NOMO-1 treated with dmso at 0.1 percent for 144 hours (cell line): ENCODE measurements around the gene MGAT2.
"Not testable (repeated sequence)": the region's sequence is repeated elsewhere in the genome, so short reads cannot be mapped to it uniquely, and the experiment has no call there.

Experiments used
- DNase-seq: peaks from one replicate; lab custom pipeline; 2025; ENCODE audit not compliant: unreplicated experiment; lab: John Stamatoyannopoulos, UW

The MGAT2 gene

DNA sequence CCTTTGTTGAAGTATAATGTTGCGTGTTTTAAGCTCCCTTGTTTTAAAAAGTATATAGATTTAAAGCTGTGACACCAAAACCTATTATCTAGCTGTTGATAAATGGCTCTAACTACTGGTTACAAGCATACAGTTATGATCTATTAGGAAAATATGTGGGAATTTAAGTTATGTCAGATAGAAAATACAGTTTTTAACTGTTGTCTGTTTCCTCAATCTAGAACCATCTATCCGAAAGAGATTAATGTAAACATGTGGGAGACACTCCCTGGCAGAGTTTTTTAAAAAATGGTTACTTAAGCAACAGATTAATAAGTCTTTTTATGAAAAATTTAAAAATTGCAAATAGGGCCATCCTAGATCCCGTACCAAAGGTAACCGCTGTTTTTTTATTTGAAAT lies 8.3 kb upstream of the MGAT2 start:
- DNase-seq, result no peak

- no peak for DNase-seq
These were observed 7.9 kb upstream of the MGAT2 start for GRCh38 chr14:49612671-49613070.

- no peak for DNase-seq
These were observed 6.4 kb upstream of the MGAT2 start for GRCh38 chr14:49614196-49614595.

- no peak for DNase-seq
These were observed 4.8 kb upstream of the MGAT2 start for GRCh38 chr14:49615776-49616175.

DNA sequence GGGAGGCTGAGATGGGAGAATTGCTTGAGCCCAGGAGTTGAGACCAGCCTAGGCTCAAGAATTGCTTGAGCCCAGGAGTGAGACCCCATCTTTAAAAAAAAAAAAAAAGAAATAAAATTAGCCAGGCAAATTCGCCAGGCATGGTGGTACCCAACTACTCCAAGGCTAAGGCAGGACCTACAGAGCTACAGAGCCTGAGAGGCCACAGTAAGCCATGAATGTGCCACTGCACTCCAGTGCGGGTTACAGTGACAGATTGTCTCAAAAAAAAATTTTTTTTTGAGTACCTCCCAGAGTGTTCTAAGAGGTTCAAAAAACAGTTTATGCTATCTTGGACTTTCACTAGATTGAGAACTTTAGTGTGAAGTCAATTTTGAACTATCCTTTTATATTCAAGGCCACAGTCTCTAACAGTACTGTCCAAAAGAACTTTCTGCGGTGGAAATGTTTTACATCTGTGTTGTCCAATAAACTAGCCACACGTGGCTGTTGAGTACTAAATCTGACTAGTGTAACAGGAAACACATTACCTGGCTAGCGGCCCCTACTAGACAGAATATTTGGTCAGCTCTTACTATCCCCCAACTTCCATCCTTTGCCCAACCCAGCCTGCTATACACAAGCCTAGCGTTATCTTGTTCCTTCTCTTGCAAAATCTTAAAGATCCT lies 2.6 kb upstream of the MGAT2 start:
- no peak for DNase-seq

- not testable (repeated sequence) for DNase-seq
These were observed 1.3 kb upstream of the MGAT2 start for GRCh38 chr14:49619273-49619672.

DNA sequence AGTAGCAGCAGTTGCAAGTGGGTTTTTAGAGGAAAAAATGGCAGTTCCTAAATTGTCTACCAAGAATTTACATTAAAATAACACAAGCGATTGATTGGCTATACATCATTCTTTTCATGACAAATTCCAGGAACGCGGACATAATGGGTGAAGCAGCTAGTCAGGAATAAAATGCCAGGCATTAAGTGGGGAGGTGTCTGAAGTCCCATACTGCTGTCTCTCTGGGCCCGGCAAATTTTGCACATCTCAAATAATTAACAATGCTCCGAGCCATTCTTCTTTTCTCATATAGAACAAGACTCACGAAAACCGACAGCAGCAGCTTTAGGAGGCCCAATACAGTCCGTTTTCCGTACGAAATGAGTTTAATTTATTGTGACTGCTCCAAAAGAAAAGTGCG lies 869 bp upstream of the MGAT2 start:
- no peak for DNase-seq

- DNase-seq, result peak; percentile 78
These were observed 699 bp downstream of the MGAT2 start for GRCh38 chr14:49621114-49621881.

DNA sequence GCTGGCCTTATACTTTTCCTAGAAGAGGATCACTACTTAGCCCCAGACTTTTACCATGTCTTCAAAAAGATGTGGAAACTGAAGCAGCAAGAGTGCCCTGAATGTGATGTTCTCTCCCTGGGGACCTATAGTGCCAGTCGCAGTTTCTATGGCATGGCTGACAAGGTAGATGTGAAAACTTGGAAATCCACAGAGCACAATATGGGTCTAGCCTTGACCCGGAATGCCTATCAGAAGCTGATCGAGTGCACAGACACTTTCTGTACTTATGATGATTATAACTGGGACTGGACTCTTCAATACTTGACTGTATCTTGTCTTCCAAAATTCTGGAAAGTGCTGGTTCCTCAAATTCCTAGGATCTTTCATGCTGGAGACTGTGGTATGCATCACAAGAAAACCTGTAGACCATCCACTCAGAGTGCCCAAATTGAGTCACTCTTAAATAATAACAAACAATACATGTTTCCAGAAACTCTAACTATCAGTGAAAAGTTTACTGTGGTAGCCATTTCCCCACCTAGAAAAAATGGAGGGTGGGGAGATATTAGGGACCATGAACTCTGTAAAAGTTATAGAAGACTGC lies 1.5 kb downstream of the MGAT2 start:
- DNase-seq, result no peak

DNA sequence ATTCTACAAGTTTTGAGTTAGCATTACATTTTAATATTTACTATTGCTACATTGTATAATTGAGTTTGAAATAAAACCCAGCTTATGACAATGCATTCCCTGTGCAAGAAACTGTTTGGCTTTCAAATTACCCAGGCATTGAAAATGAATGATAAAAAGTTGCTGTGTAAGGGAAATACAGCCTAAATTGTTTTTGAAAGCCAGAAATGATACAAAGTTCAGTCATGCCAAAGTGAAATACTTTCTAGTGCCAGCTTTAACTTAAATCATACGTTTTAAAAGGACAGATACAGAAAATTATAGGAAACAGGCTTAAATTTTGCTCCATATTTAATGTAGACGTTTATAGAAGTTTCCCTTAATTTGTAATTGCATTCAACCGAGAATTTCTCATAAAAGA lies 2.8 kb downstream of the MGAT2 start:
- DNase-seq, result no peak

GRCh38 chr14:49623941-49624839 lies 3.6 kb downstream of the MGAT2 start:
- no peak for DNase-seq

- DNase-seq, result peak; percentile 89
These were observed 13.3 kb downstream of the MGAT2 start for GRCh38 chr14:49633640-49634546.

DNA sequence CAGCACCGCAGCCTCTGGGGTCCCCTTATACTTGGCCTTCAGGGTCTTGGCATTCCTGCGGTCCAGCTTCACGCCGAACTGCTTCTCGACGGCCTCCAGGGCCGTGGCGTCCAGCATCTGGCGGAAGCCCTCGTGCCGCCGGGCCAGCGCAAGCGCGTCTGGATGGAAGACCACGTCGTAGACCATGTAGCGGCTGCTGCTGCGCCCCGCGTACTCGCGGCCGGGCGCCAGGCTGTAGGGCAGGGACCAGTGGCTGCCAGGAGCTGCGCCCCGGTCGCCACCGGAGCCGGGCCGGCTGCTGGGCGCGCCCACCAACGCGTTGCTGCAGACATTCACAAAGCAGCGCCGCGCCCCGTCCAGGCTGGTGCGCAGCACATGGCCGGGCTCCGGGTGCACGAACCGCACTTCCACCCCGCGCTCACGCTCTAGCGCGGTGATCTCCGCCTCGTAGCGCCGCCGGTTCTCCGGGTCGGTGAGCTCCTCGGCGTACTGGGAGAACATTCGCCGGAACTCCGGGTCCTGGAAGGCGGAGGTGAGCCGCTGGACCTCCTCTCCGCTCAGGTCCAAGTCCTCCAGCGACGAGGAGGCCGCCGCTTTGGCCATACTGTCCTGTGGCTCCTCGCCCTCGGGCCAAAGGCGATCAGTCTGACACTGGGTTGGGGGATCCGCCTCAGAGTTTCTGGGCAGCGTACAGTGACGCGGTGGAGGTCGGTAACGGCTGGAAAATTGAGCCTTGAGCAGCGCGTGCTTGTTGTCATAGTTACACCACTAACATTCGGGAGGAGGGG lies 14.1 kb downstream of the MGAT2 start, which contains the start of gene DNAAF2:
Gene DNAAF2 (minus strand): TSS at position 698 of the 788 bp plus-strand sequence. CDS start 95 bp downstream, at position 603.
- DNase-seq, result no peak

GRCh38 chr14:49636866-49637265 lies 16.3 kb downstream of the MGAT2 start:
- no peak for DNase-seq

- DNase-seq, result no peak
These were observed 17.0 kb downstream of the MGAT2 start for GRCh38 chr14:49637534-49638078.

DNA sequence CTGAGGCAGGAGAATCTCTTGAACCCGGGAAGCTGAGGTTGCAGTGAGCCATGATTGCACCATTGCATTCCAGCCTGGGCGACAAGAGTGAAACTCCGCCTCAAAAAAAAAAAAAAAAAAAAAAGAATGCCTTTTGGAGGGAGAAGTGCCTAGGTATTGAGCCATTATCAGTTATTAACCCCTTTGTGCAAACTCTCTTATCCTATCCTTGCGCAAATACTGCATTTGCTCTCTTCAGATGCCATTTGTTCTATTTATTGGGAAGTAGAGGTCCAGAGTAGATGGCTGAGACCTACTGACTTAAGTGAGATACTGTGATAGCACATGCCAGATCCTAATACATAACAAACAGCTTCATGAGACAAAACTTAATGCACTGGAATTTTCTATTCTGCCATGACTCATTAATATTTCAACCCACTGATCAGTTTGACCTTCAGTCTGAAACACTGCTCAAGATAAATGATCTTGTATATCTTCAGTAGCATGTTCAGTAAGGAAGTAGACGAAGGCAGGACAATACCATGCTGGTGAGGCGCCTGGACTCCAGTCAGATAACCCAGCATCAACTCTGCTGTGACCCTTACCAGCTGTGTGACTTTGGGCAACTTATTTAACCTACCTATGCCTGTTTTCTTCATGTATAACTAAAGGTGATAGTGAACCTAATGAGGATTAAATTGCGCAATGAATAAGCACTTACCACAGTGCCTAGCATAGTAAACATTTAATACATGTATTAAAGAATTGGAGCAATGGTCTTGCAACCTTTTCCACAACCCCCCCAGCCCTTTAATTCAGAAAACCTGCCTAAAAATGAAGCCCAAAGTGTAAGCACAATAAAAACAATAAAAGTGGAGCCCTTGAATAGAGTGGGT lies 20.2 kb downstream of the MGAT2 start:
- no peak for DNase-seq

DNA sequence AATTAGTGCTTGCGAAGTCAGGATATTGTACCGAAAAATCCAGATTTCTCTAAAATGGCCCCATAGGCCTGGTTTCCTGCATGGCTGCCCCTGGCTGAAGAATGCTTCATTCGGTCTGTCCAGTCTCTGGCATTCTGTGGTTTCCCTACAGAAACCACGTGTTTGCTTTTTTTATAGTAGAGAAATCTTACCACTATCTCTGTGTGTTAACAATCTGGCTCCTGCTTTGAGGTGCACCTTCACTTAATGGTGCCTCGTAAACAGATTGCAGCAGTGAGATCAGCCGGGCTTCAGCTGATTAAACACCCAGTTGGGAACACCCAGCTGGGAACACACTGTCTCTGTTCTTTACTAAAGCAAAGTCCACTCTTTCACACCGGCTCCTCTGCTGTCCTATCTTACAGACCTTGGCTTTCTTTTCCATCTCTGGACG lies 21.1 kb downstream of the MGAT2 start:
- DNase-seq, result no peak

DNA sequence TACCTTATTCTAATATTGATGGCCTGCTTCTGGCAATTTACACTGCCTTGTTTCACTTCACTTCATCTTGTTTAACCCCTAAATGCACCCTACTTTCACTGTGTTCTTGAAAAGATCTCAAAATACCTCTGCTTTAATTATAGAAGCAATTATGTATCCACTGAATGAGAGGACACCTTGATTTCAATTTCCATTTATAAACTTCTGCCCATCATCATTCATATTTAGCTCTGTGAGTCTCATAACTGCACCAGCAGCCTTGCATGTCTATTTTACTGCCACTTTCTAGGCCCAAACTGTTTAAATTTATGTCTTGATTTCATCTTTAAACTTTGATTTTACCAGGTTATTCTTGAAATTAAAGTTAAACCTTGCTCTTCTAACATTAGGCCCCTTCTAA lies 21.6 kb downstream of the MGAT2 start:
- no peak for DNase-seq
